Smooth muscle cell (in vitro differentiated cells): ENCODE results near the gene MOCS1. TPM values are rescaled to one million over a fixed set of nuclear protein-coding genes. Genes with fewer than 3 reads are reported as not detected.

Source experiments
- DNase-seq: peaks from one replicate; lab custom pipeline; 2025; ENCODE audit not compliant: unreplicated experiment; lab: John Stamatoyannopoulos, UW
- H2AFZ ChIP-seq: fragments of 200-600 bp; sonication (generic); 2 replicates; pipeline ENCODE4 v1.6.0; 2016; ENCODE audit warnings: antibody characterized with exemption, low read depth, mild to moderate bottlenecking
- H3F3A ChIP-seq: fragments of 200-600 bp; sonication (generic); 2 replicates; pipeline ENCODE4 v1.6.0; 2017; ENCODE audit warnings: antibody characterized with exemption, low read depth
- H3K27ac ChIP-seq: fragments of 200-600 bp; sonication (generic); 2 replicates; pipeline ENCODE4 v1.5.1; 2016; ENCODE audit warnings: low read depth, mild to moderate bottlenecking
- H3K27me3 ChIP-seq: fragments of 200-600 bp; sonication (generic); 2 replicates; pipeline ENCODE4 v1.6.1; 2016; ENCODE audit warnings: low read depth, mild to moderate bottlenecking
- H3K36me3 ChIP-seq: fragments of 200-600 bp; sonication (generic); 2 replicates; pipeline ENCODE4 v1.5.1; 2016; ENCODE audit warnings: low read depth
- H3K4me1 ChIP-seq: fragments of 200-600 bp; sonication (generic); 2 replicates; pipeline ENCODE4 v1.5.1; 2016; ENCODE audit warnings: low read depth
- H3K4me2 ChIP-seq: fragments of 200-600 bp; sonication (generic); 2 replicates; pipeline ENCODE4 v1.6.0; 2016; ENCODE audit warnings: mild to moderate bottlenecking
- H3K4me3 ChIP-seq: fragments of 200-600 bp; sonication (generic); 2 replicates; pipeline ENCODE4 v1.5.1; 2016; ENCODE audit warnings: mild to moderate bottlenecking
- H3K79me2 ChIP-seq: fragments of 200-600 bp; sonication (generic); 2 replicates; pipeline ENCODE4 v1.6.0; 2016; ENCODE audit warnings: low read depth, mild to moderate bottlenecking
- H3K9ac ChIP-seq: fragments of 200-600 bp; sonication (generic); 2 replicates; pipeline ENCODE4 v1.6.0; 2016; ENCODE audit warnings: low read depth
- H3K9me3 ChIP-seq: fragments of 200-600 bp; sonication (generic); replicated peaks from 2 replicates; pipeline ENCODE4 v1.5.1; 2016; ENCODE audit warnings: low read depth
- H4K20me1 ChIP-seq: fragments of 200-600 bp; sonication (generic); 2 replicates; pipeline ENCODE4 v1.6.0; 2016; ENCODE audit warnings: low read depth
- CTCF ChIP-seq: fragments of 200-600 bp; sonication (generic); IDR thresholded peaks from 2 replicates; pipeline ENCODE4 v1.5.1; 2017; ENCODE audit warnings: borderline replicate concordance, mild to moderate bottlenecking, antibody characterized with exemption; ENCODE audit not compliant: insufficient read depth, poor library complexity, severe bottlenecking
- WGBS: methylation state at CpG from one replicate; pipeline ENCODE4 v1.1.7; 2016; ENCODE audit warnings: low lambda C conversion rate; 5-methylcytosine and 5-hydroxymethylcytosine counted together
- polyA plus RNA-seq: library from polyadenylated mRNA; unstranded; fragments of >200 nt; fragmentation: Nextera tagmentation; extraction: Ambion mirVana; gene quantifications from 2 replicates; pipeline ENCODE4 v1.2.1, GENCODE V29; 2016
- total RNA-seq: library from RNA; depleted of rRNA; stranded (reverse); fragments of >200 nt; gene quantifications from 2 replicates; pipeline ENCODE4 v1.2.3, GENCODE V29; 2014

The MOCS1 gene
- 7.7 and 8.3 TPM in 2 replicates for total RNA-seq
- 8.2 and 12.1 TPM in 2 replicates for polyA plus RNA-seq

GRCh38 chr6:39934131-39934757 lies at the start of gene MOCS1:
Gene MOCS1, minus strand, starts transcription at chr6:39934462. Its CDS starts 45 bp downstream, at chr6:39934417.
- peak within 1 kb of the TSS; percentile 96 for H2AFZ ChIP-seq
- H4K20me1 ChIP-seq: no peaks in the 10 kb centered on the region
- peak within 1 kb of the TSS; percentile 48 for H3K9ac ChIP-seq
- no peak within 1 kb of the TSS for H3K27ac ChIP-seq
- TF ChIP-seq CTCF: no peak
- H3K4me3 ChIP-seq: peak within 1 kb of the TSS; percentile 88
- peak within 1 kb of the TSS; percentile 89 for H3K4me2 ChIP-seq
- no peaks in the 10 kb centered on the region for H3K79me2 ChIP-seq
- DNase-seq: peak; percentile 23
- peaks cover 6% of the 10 kb centered on the region for H3K4me1 ChIP-seq
- 1% methylated on average over 42 of the region's 46 CpGs for WGBS
- H3K9me3 ChIP-seq: no peaks in the 10 kb centered on the region
- no peaks in the 10 kb centered on the region for H3K27me3 ChIP-seq
- no peaks in the 10 kb centered on the region for H3F3A ChIP-seq
- no peaks in the 10 kb centered on the region for H3K36me3 ChIP-seq

- Histone ChIP-seq H3F3A (no peaks in the 10 kb centered on the region), H3K4me1 (no peaks in the 10 kb centered on the region), H3K4me3 (no peak overlapping the region), H3K27ac (no peak overlapping the region), H3K27me3 (no peaks in the 10 kb centered on the region), H3K79me2 (no peaks in the 10 kb centered on the region), H4K20me1 (no peaks in the 10 kb centered on the region), H3K9ac (no peak overlapping the region), H3K36me3 (no peaks in the 10 kb centered on the region), H3K4me2 (no peak overlapping the region), H3K9me3 (no peaks in the 10 kb centered on the region), H2AFZ (no peak overlapping the region)
- no peak for DNase-seq
- no peak for TF ChIP-seq CTCF
Measured at GRCh38 chr6:39984051-39984450, 49.8 kb upstream of the MOCS1 start.

GRCh38 chr6:39983193-39983592 lies 48.9 kb upstream of the MOCS1 start:
- no peaks in the 10 kb centered on the region for H3K36me3 ChIP-seq
- H3F3A ChIP-seq: no peaks in the 10 kb centered on the region
- no peaks in the 10 kb centered on the region for H3K4me1 ChIP-seq
- H3K27me3 ChIP-seq: no peaks in the 10 kb centered on the region
- H3K9ac ChIP-seq: no peak overlapping the region
- no peak for TF ChIP-seq CTCF
- H4K20me1 ChIP-seq: no peaks in the 10 kb centered on the region
- no peak for DNase-seq
- no peak overlapping the region for H3K27ac ChIP-seq
- H3K4me2 ChIP-seq: no peak overlapping the region
- H2AFZ ChIP-seq: no peak overlapping the region
- no peaks in the 10 kb centered on the region for H3K79me2 ChIP-seq
- H3K9me3 ChIP-seq: no peaks in the 10 kb centered on the region
- H3K4me3 ChIP-seq: no peak overlapping the region

- Histone ChIP-seq H3K36me3 (no peaks in the 10 kb centered on the region), H3K4me3 (no peak overlapping the region), H3K27ac (no peak overlapping the region), H2AFZ (no peak overlapping the region), H3K9me3 (no peaks in the 10 kb centered on the region), H3K9ac (no peak overlapping the region), H3K4me2 (no peak overlapping the region), H3F3A (no peaks in the 10 kb centered on the region), H3K27me3 (no peaks in the 10 kb centered on the region), H3K4me1 (no peaks in the 10 kb centered on the region), H4K20me1 (no peaks in the 10 kb centered on the region), H3K79me2 (no peaks in the 10 kb centered on the region)
- DNase-seq: no peak
- TF ChIP-seq CTCF: no peak
Measured at GRCh38 chr6:39982720-39983119, 48.5 kb upstream of the MOCS1 start.
